ENCODE data around the gene SNX22.
A peak's percentile ranks its signal among the peaks of the same experiment; 100 is the strongest.

Gene SNX22

DNA sequence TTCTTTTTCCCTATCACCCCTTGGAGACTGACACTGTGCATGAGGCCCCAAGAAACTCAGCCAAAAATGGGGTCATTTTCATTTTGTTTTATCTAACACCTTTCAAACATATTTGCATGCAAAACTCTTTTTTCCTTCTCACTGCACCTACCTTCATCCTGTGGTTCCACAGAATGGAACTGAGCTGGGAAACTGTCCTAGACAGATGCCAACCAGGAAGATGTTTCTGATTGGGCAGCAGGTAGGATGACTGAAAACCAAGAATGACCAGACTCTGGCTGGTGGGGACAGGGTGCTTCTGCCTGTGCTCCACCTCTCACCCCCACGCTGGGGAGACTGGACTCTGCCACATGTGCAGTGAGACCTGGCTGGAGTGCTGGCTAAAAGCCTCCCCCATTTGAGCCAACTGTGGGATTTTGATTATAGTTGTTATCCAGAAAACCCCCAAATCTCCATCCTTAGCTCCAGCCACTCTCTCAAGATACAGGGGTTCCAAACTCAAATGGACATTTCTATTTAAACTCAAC lies 6.1 kb downstream of the SNX22 start:
- peak; percentile 26 for DNase-seq

DNA sequence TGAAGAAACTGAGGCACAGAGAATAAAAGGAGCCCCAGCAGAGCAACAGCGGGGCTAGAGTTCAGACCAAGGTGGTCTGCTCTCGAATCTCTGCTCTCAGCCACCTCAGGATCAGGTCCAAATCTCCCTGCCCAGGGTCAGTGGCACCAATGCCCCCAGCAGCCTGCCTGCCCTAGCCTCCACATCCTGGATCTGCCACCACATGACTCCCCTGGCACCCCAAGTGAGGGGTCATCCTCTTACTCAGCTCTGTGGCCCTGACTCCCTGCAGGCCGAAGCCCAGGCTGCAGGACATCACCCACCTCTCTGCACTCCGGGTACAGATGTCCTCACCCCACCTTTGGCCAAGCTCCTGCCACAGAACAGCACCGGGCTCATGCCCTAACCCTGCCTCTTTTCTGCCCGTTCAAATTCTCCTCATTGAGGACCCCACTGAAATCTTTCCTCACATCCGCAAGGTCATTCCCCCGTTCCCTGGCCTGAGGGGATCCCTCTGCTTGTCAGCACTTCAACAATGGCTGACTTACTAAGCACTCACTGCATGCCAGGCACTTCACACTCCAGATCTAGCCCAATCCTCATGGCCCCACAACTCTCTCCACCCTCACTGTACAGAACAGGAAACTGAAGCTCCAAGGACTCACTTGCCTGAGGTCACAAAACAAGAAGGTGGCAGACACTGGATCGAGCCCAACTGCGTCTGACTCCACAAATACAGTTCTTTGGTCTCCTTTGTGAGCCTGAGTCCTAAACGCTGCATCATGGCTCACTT lies 7.0 kb downstream of the SNX22 start:
- DNase-seq = peak; percentile 54

DNA sequence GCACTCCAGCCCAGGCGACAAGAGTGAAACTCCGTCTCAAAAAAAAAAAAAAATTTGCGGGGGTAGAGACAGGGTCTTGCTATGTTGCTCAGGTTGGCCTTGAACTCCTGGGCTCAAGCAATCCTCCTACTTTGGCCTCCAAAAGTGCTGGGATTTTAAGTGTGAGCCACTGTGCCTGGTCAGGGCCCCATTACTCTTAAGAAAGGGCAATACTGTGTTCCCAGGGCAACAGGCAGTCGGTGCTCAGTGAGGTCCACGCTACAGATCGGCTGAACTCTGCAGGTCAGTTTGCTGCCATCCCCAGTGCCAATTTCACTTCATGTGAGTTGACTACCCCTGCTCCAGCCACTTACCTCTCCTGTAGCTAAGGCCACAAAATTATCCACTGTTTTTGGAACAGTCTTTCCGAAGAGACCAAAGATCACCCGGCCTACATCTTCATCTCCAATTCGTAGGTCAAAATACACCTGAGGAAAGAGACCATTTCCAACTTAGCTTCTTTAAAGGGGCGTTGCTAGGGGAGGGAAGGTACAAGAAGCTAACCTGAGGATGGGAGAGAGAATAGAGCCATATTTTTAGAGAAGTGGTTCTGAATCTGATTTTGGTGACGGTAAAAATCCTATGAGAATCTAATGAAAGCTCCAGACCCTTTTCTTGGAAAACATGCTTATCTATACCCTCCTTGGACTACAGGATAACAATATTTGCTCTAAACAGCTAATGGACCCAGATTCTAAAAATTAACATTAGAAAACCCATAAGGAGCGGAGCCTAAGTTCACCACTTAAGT lies 10.4 kb downstream of the SNX22 start:
- peak; percentile 57 for DNase-seq

DNA sequence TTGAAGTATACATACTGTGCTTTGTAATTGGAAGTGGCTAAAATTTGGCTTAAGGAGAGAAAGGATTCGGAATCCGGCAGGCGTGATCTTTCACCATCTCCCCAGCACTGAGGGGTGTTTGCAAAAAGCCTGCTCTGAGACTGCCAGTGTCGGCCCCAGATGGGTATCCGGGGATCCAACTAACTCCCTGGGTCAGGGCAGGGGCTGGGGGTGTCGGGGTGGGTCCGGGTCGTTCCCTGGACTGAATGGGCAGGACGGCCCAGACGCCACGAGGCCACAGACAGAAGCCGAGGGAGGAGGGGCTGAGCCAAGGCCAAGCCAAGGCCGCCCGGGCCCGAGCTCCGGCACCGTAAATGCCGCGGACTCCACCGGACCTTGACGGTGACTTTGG lies 10.9 kb downstream of the SNX22 start:
- no peak for DNase-seq

DNA sequence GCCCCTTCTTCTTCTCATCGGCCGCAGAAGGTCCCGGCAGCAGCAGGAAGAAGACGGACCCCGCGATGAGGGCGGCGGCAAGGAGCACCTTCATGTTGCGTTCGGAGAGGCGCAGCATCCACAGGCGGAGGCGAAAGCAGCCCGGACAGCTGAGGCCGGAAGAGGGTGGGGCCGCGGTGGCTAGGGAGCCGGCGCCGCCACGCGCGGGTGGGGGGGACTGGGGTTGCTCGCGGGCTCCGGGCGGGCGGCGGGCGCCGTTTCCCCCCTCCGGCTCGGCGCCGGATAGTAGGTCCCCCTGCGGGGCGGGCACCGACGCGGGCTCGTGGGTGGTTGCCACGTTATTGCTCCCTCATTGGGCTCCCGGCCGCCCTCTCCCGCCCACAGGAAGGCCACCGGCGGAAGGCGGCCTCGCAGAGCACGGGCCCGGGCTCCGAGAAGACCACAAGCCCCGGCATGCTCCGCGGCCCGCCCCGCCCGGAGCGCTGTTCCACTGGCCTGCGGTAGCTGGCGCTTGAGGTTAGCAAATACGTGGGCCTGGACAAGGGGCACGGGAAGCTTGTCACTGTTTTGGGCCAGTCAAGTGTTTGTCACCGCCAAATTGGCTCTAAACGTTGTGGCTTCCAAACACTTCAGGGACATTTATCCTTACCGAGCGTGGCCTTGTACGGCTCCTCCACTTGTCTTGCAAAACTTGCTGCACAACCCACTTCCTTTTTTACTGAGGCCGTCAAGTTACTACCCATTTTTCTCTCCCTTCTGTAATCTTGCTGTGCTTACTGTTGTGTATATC lies 11.5 kb downstream of the SNX22 start, which contains the start of gene PPIB:
TSS of gene PPIB (minus strand) at position 154 of the 790 bp plus-strand sequence. CDS start at position 118, 36 bp downstream.
- peak; percentile 96 for DNase-seq

DNA sequence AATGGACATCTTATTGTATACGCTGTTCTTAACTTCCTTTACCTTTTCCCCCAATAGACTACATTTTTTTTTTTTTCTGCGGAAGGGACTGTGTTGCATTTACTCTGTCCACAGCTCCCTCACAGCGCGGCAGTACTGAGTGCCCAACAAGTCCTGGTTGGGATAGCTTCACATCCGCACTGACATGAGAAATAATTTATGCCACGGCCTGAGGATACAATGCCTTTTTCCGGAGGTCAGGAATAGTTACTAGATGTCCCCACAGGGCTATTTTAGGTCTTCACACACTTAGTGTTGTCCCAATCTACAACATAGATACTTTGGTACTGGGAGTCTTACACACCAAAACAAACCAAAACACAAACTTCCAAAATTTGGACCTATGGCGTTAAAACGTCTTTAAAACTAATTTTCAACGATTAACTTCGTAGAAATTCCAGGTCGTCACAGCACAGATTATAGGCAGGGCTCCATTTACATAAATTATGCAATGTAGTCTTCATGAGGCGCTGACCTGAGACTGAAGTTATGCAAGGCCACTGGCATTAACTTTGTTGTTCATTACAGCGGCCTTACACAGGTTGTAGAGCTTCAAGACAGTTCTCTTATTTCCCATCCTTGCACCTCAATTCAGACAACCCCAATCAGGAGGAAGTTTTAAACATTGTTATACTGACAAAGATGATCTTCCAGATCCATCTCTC lies 12.3 kb downstream of the SNX22 start:
- no peak for DNase-seq

DNA sequence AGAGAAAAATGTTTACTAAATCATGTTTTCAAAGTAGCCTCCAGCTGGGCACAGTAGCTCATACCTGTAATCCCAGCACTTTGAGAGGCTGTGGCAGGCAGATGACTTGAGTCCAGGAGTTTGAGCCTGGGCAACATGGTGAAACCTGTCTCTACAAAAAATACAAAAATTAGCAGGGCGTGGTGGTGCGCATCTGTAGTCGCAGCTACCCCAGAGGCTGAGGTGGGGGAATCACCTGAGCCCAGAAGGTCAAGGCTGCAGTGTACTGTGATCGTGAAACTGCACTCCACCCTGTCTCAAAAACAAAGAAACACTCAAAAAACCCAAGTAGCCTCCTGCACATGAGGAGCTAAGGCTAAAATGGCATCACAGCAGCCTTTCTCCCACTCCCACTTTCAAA lies 12.9 kb downstream of the SNX22 start:
- no peak for DNase-seq

DNA sequence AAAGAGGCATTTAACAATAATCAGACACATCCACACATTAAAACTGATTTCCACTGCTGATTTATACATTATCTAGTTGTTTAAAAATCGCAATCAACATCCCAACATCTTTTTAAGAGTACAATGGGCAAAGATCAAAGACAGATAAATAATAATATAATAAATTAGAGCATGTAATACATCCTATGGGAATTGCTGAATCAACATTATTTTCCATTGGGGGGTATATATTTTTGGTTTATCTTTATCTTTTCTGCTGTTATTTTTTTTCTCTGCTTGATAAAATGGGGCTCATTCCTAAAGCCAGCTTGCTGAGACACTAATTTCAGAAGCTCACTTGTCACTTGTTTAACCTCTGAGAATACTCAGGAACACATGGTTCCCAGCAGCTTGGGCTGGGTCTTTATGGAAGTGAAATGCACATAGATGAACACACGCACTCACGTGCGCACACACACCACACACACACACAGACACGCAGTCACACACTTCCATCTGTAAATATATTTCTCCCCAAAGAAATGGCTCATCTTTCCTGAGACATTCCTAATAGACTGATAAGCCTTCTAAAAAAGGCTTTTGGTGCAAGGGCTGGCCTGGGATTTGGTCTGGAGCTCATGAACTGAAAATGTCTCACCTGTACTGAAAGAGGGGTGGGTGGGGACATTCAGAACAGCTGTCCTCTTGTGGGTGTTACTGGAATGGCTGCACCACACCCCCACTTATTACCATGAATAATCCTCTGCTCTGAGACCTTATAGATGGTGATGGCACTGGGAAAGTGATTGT lies 14.8 kb downstream of the SNX22 start:
- DNase-seq = no peak

DNA sequence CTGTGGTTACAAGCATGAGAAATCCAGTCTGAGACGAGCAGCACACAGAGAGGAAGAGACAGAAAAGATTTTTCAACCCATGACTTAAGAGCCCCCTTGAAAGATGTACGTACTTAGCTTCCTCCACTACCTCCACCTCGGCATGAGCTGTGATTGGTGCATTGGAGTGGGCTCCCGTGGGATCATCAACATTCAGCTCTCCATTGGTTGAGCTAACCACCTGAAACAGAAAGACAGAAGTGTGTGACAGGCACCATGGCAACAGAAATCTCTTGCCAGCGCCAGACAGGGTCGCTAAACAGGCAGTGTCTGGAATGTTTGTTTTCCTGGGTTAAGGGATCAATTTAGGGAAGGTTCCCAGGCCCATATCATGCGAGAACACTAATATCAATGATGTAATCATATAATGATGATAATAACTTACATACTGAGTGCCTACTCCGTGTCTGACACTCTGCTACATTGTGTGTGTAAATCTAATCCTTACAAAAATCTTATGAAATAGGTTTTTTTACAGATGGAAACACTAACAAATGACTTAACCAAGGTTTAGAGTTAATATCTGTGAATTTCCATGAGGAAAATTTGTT lies 28.8 kb downstream of the SNX22 start:
- no peak for DNase-seq

DNA sequence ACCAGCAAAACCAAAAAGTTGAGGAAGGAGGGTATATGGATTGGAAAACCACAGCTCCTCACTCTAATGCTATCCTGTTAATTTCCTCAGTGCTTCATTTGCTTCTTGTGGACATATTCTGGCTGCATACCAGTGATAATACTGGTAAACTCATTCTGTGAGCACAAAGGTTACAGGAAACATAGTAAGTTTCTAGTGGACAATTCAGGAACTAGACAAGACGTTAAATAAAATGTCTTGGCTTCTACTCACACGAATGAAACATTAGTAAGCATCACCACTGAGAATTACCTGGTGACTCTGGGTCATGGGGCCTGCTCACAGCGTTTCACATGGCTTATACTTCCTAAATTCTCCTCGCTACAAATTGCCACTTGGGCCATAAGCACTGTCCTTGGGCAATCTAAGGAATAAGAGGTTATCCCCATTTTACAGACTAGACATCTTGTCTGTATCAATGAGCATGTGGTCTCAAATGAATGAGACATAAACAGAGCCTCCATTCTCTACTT lies 31.4 kb downstream of the SNX22 start:
- no peak for DNase-seq

DNA sequence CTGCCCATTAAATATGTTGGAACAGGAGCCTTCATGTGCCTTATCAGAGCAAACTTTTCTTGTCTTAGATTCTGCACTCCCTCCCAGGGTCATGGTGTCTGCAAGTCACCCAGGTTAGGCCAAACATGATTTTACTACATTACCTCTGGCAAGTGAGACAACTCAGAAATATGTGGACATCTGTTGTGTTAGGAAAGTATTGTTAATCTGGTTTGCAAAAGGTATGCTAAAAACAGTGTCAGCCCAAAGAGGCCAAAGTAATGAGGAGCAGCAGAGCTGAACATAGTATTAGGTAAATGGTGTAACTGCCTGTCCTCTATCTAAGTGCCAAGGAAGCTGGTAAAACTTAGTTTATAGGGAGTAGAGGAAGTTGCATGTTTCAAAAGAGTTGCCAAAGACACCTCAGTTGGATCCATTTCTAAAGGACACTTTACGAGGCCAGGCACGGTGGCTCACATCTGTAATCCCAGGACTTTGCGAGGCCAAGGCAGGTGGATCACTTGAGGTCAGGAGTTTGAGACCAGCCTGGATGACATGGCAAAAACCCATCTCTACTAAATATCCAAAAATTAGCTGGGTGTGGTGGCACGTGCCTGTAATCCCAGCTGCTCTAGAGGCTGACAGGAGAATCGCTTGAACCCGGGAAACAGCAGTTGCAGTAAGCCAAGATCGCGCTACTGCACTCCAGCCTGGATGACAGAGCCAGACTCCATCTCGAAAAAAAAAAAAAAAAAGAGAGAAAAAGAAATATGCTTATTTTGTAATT lies 33.8 kb downstream of the SNX22 start:
- no peak for DNase-seq

DNA sequence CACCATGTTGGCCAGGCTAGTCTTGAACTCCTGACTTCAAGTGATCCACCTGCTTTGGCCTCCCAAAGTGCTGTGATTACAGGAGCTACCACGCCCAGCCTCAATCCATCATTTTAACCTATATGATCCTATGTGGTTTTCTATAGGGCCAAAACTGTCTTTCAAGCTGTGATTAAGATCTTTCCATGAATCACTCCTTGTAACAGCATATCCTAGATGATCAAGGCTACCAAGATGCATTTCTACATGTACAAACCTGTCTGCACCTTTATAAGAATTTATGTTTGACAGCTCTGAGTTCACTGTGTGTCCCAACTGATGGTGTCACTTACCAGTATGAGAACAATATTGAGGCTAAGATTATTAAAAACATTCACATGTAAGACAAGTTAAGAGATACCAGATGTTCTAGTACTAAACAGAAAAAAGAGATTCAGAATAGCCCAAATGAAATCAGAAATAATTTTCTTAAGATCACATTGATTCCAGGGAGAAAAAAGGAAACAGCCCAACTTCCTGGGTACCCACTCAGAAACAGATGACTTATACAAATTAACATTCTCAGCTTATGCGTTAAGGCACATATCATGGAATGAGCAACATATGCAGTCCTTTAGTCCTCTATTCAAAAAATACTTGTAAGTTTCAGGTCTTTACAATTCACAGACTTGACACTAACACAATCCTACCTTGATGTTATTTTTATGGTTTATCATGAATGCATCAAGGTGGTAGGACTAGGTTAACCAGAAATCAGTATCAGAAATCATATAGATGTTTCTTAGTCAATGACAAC lies 36.1 kb downstream of the SNX22 start:
- no peak for DNase-seq

DNA sequence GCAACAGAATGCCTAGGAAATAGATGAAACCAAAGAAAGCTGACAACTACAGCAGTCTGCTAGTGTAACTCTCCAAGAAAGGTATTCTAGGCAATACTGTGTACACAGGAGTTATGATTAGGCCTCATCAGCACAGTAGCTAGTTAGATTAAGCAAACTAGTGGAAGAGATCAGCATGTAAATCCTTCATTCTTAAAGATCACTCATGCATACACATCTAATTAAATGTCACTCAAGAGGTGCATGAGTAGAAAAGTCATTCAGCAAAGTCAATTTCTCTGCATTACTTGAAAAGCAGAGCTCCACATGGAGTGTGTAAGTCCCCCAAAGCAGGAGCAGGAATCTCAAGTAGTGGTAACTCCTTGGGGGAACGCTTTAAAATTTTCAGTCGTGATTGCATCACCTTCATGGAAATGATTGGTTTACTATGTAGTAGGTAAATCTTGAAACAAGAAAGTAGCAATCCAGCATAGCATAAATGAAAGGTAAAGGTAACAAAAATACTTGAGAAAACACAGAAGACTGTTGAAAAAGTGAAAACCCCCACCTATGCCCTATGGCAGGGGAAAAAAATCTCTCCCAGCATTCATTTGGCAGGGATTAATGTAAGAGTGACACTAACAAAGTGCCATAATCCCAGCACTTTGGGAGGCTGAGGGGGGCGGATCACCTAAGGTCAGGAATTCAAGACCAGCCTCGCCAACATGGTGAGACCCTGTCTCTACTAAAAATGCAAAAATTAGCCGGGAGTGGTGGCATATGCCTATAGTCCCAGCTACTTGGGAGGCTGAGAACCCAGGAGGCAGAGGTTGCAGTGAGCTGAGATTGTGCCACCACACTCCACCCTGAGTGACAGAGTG lies 40.7 kb downstream of the SNX22 start:
- no peak for DNase-seq

DNA sequence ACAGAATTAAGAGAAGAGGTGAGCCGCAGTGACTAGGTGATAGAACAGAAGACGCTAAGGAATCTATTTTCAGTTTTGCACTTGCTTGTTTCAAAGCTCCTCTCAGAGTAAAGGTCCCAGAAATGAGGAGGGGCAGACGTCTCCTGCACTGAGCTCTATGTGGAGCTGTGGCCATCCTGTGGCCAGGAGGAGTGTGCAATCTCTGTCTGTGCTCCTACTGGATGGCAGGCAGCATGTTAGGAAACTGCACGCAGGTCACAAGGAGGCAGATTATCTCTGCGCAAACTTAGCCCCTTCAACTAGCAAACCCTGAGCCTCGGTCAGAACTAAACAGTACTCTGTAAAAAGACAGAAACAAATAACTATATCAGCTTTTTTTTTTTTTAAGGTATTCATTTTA lies 42.4 kb downstream of the SNX22 start:
- DNase-seq = no peak

DNA sequence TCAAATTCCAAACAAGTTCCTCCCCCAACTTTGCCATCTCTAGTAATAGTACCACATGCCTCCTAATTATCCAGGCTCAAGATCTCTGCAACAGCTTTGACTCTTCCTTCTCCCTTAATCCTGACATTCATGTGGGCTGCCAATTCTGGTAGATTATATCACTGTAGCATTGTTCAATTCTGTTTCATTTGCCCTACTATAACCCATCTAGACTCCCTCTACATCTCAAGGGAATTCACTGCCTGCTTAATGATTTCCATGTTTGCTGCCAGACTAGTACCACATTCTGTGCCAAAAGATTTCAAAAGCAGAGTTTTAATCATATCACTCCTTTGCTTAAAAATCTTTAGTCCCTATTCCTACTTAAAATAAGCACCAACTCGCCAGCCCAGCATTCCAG lies 45.9 kb downstream of the SNX22 start:
- DNase-seq = no peak

DNA sequence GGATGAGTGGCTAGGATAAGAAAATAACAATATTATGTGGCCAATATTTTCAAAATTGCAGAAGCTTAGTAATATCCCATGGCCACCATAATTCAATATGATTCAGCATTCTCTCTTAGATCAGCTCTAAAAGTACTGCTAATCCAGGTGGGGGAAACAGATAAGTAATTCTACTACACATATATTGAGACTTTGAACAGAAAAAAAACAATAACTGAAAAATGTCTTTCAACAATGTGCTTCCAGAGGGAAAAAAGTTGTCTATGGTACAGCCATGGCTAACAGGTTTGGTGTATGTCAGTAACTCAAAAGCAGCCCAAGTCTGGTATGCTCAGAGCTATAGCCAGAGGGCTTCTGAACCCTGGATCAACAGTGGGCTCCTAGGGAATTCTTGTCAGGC lies 53.7 kb downstream of the SNX22 start:
- DNase-seq = no peak
